CD1c-positive myeloid dendritic cell (primary cell): ENCODE data around the gene CORO1C.

Experiments used
- DNase-seq: peaks from one replicate; pipeline ENCODE4 v3.0.0-alpha.2; 2016; ENCODE audit errors: extremely low spot score

Gene CORO1C

GRCh38 chr12:108696996-108697290, 34.4 kb downstream of the CORO1C start:
- DNase-seq = no peak

DNA sequence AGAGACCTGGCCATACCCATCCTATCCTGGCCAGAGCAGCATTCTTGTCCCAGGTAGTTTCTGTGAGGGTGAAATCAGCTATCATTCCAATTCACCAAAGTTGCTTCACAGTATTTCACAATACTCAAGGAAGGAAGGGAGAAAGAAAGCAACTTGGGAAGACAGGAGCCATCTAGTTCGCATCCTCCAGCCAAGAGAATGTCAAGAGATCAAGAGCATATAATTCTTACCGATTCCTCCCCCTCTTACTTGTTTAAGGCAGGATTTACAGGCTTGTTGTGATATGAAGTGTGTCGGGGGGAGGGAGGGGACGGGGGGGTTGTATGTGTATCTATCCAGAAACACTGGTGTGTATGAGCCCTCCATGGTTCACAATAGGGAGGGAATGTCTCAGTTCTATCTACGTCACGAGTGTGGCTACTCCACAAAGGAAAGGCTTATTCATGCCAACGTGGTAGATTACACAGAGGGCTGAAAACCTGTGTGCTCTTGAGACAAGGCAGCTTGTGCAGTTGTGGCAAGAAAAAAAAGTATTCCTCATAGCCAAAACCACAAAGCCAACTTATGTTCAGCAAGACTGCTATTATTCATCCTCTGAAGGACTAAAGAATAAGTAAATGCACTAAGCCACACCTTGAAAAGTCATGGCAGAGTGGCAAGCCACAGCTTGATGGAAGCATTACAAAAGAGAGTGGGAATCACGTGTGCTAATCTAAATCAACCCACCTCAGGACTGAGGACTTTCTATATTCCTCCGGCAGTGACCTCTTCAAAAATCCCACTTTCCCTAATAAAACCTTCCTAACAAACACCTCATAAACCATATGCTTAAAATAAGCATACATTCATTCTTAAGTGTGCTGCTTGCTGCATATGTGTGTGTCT, 35.0 kb downstream of the CORO1C start:
- no peak for DNase-seq

GRCh38 chr12:108694812-108695278, 36.5 kb downstream of the CORO1C start:
- no peak for DNase-seq

DNA sequence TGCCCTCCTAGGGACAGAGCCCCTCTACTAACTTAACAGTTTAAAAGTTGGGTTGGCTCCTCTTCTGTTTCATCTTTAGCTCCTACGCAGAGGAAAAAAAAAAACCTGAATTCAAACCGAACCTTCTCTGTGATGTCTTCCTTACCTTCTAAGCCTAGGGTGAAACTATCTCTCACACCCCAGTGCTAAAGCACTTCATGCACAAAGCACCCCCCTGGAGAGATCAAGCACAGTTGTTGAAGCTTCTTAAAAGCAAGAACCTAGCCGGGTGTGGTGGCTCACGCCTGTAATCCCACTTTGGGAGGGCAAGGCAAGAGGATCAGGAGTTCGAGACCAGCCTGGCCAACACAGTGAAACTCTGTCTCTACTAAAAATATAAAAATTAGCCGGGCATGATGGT, 37.6 kb downstream of the CORO1C start:
- DNase-seq = no peak

DNA sequence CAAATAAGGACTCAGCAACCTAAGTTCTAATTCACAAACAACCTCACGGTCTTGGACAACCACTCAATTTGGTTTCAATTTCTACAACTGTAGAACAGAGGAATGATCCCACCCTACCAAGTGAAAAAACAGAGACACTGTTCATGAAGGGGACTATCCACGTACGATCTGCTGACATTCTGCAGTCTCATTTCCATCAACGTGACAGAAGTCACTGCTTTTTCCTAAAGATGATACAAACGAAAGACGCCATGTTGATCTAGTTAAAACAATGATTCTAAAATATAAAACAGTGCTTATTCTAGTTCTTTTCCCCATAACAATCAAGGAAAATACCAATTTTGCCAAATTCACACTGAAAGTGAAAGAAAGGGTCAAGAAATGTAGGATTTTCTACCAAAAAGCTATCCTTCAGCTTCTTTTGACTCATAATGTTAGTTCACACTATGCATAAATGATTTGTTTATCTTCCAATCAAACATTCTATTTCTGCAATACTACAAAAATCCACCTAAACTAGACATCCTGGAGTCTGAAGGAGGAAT, 38.1 kb downstream of the CORO1C start:
- no peak for DNase-seq

DNA sequence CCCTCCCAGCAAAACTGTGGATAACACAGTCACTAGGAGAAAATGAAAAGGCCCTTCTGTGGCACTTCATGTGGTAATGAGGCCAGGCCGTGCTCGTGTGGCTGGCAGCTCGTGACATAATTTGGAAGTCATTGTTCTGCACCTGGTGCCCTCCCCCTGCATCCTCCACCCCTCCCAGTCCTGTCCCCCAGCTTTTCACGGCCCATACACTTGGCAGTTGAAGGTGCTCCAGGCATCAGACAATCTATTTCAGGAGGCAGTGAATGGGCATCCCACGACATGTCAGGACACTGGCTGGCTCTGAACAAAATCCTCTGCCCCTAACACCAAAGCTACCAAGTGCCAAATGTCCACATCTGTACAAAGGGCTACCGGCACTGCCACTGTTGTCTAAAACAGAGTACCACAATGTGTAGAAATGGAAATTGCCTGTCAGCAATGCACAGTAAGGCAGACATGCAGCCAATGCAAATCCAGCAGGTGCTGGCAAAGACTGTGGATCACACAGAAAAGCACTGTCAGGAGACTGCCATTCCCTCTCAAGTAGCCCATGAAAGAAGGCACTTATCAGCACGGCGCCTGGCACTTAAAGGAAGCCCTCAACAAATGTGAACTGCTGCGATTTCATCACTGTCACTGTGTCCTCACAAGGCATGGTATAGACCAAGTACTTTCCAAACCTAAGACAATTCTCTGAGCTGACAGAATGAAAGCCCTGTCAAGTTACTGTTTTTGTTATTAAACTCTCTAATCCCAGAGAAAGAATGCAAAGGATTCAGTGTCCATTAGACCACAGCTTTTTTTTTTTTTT, 39.1 kb downstream of the CORO1C start:
- DNase-seq = peak; percentile 64

DNA sequence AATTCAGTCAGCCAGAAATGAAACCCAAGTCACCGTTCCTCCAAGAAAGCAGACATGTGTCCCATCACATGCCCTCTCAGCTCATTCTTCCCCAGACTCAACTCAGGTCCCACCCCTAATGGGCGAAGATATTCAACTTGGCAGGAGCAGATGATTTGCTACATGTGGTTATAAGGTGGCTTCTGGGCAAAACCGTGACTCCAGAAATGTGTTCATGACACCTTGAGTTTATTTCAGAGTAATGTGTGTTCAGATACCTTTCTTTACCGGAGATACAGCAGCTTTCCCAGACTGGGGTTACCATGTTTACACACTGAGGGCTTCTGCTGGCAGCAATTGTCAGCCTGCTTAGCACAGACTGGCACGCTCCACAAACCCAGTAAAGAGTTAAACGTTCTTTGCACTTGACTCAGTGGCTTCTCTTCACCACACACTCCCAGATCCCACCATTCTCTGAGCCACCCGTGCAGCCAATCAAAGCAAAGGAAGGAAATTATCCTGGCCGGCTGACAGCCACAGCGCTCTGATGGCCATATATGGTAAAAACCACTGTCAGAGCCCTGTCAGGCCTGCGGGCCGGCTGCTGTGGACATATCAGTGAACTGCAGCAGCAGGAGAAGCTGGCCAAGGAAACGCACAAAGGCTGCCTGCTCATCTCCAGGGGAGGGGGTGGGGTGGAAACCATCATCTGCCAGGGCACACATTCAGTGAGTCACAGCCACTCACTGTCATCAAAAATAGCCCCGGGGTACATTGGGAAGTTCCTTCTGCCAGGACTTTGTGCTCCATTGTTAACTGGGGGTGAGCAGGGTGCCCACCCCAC, 39.9 kb downstream of the CORO1C start:
- DNase-seq = peak; percentile 93

GRCh38 chr12:108690542-108691174, 40.7 kb downstream of the CORO1C start:
- DNase-seq = no peak

- no peak for DNase-seq
Measured at GRCh38 chr12:108690191-108690518, 41.2 kb downstream of the CORO1C start.

DNA sequence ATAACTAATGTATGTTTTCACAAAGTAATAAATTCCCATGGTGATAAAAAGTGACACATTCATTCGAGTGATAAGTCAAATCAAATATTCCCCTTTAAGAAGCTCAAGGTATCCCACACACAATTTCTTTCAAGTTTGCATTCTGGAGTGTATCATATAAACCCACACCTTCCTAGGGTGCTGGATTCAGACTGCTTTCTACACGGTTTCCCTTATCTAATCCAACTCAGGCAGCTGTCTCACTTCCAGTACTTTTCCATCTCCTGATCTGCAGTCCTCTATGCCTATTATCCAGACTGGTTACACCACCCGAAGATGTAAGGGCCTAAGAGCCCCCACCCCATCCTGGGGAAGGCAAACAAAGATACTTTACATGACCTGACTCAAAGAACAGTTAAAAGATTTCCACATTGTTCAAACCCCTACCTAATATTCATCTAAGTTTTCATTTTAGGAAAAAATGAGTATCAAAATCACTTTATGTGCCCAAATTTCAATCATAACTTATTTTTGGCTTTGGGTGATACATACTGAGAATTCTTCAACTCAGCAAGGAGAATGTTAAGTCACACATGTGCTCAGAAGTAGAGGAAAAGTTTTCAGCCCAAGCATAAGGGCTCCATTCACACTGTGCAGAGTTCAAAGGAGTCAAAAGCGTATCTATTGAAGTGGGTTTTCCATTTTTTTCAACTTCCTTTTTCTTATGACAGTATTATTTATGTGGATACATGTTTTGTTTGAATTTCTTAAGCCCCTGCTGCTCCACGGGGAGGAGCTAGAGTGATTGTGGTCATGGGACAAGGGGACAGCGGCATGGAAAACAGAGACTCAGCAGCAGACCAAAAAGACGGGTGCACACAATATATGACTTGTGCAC, 41.8 kb downstream of the CORO1C start:
- peak; percentile 75 for DNase-seq

GRCh38 chr12:108686780-108687179, 44.5 kb downstream of the CORO1C start:
- DNase-seq = no peak

- DNase-seq = no peak
Measured at GRCh38 chr12:108685469-108686260, 45.7 kb downstream of the CORO1C start.

- no peak for DNase-seq
Measured at GRCh38 chr12:108683906-108684556, 47.3 kb downstream of the CORO1C start.

DNA sequence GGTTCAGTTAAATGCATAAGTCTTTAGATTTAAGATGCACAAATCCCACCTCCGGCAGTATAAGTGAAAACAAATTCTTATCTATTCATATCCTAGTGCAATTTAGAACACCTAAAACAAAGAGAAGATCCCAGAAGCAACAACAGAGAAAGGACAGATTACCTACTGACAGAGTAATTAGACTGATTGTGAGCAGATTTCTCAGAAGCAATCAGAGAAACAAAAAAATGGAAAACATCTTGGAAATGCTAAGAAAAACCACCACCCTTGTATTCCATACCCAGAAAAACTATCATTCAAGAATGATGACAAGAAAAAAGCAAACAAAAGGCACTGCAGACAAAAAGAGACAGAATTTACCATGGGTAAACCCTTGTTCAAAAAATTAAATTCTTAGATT, 50.0 kb downstream of the CORO1C start:
- no peak for DNase-seq

GRCh38 chr12:108679106-108679681, 52.1 kb downstream of the CORO1C start:
- DNase-seq = no peak

- DNase-seq = peak; percentile 42
Measured at GRCh38 chr12:108678104-108678730, 53.1 kb downstream of the CORO1C start.

GRCh38 chr12:108677381-108677780, 53.9 kb downstream of the CORO1C start:
- no peak for DNase-seq

- no peak for DNase-seq
Measured at GRCh38 chr12:108676707-108677106, 54.6 kb downstream of the CORO1C start.
